ENCODE data around the gene SEMA3F.

Gene SEMA3F

GRCh38 chr3:50205413-50206276, 50.5 kb downstream of the SEMA3F start:
- Histone ChIP-seq H3K4me3 (replicated peaks; ENCODE audit: insufficient read depth, low read length) (no peak overlapping the region), H3K27me3 (ENCODE audit: insufficient read depth, poor library complexity, severe bottlenecking) (peaks cover 46% of the 10 kb centered on the region)

GRCh38 chr3:50207359-50208042, 52.4 kb downstream of the SEMA3F start:
- H3K27me3 ChIP-seq (ENCODE audit: insufficient read depth, poor library complexity, severe bottlenecking), result peaks cover 40% of the 10 kb centered on the region
- DNase-seq (ENCODE audit: low read depth in 1 of 2, low spot score in 1 of 2), result no peak
- no peak overlapping the region for H3K4me3 ChIP-seq (replicated peaks; ENCODE audit: insufficient read depth, low read length)
- no peak for TF ChIP-seq CTCF (IDR thresholded peaks at IDR 0.05; ENCODE audit: insufficient read depth, low read length)
- no peak for TF ChIP-seq SPI1 (IDR thresholded peaks at IDR 0.05; ENCODE audit: borderline replicate concordance, low read depth)
- TF ChIP-seq, protein P1, sequence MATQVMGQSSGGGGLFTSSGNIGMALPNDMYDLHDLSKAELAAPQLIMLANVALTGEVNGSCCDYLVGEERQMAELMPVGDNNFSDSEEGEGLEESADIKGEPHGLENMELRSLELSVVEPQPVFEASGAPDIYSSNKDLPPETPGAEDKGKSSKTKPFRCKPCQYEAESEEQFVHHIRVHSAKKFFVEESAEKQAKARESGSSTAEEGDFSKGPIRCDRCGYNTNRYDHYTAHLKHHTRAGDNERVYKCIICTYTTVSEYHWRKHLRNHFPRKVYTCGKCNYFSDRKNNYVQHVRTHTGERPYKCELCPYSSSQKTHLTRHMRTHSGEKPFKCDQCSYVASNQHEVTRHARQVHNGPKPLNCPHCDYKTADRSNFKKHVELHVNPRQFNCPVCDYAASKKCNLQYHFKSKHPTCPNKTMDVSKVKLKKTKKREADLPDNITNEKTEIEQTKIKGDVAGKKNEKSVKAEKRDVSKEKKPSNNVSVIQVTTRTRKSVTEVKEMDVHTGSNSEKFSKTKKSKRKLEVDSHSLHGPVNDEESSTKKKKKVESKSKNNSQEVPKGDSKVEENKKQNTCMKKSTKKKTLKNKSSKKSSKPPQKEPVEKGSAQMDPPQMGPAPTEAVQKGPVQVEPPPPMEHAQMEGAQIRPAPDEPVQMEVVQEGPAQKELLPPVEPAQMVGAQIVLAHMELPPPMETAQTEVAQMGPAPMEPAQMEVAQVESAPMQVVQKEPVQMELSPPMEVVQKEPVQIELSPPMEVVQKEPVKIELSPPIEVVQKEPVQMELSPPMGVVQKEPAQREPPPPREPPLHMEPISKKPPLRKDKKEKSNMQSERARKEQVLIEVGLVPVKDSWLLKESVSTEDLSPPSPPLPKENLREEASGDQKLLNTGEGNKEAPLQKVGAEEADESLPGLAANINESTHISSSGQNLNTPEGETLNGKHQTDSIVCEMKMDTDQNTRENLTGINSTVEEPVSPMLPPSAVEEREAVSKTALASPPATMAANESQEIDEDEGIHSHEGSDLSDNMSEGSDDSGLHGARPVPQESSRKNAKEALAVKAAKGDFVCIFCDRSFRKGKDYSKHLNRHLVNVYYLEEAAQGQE (IDR thresholded peaks at IDR 0.05; ENCODE audit: insufficient replicate concordance, low read depth), result no peak
- TF ChIP-seq GABPA (IDR thresholded peaks at IDR 0.05; ENCODE audit: low read depth), result no peak
- TF ChIP-seq POLR2AphosphoS5 (IDR thresholded peaks at IDR 0.05; ENCODE audit: low read depth), result no peak
- H3K27ac ChIP-seq (replicated peaks), result no peak overlapping the region

More at GRCh38 chr3:50205413-50206276, 50.5 kb downstream of the SEMA3F start:
- TF ChIP-seq, protein P1 (IDR thresholded peaks at IDR 0.05; ENCODE audit: insufficient replicate concordance, low read depth), result no peak
- TF ChIP-seq SPI1 (IDR thresholded peaks at IDR 0.05; ENCODE audit: borderline replicate concordance, low read depth), result no peak
- TF ChIP-seq GABPA (IDR thresholded peaks at IDR 0.05; ENCODE audit: low read depth), result no peak
- TF ChIP-seq CTCF (IDR thresholded peaks at IDR 0.05; ENCODE audit: insufficient read depth, low read length), result no peak
- no peak for TF ChIP-seq POLR2AphosphoS5 (IDR thresholded peaks at IDR 0.05; ENCODE audit: low read depth)
- H3K27ac ChIP-seq (replicated peaks), result no peak overlapping the region
- peak in 1 of 2 experiments; percentile 44 for DNase-seq (ENCODE audit: low read depth in 1 of 2, low spot score in 1 of 2)

DNA sequence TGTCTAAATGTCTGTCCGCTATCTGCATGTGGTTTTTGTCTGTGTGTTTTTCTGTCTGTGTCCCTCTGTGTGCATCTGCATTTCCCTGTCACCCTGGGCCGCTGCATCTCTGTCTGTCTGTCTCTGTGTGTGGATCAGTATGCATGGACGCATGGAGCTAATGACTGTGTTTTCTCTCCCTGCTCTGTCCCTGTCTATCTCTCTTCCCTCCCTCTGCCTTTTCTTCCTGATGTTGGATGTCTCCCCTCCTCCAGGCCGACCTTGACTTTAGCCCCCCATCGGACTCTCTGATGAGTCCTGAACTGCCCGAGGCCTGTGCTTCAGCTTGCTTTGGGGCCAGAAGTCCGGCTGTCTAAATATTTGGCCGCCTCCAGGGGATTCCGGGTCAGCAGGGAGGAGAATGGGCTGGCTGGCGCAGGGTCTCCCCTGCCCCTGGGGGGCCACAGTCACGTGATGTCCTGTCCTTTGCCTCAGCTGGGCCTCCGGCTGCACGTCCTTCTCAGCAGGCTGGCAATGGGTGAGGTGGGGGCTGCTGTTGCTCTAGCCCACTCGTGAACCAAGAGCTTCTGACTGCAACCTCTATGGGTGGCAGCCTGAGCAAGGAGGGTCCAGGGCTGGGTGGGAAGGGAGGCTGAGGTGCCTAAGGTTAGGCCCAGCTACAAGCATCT, 53.7 kb downstream of the SEMA3F start:
- TF ChIP-seq POLR2AphosphoS5 (IDR thresholded peaks at IDR 0.05; ENCODE audit: low read depth) (no peak), CTCF (IDR thresholded peaks at IDR 0.05; ENCODE audit: insufficient read depth, low read length) (no peak), SPI1 (IDR thresholded peaks at IDR 0.05; ENCODE audit: borderline replicate concordance, low read depth) (no peak), GABPA (IDR thresholded peaks at IDR 0.05; ENCODE audit: low read depth) (no peak)
- TF ChIP-seq, protein P1 (IDR thresholded peaks at IDR 0.05; ENCODE audit: insufficient replicate concordance, low read depth), result no peak
- no peak for DNase-seq (ENCODE audit: low read depth in 1 of 2, low spot score in 1 of 2)
- H3K27ac ChIP-seq (replicated peaks), result no peak overlapping the region
- H3K27me3 ChIP-seq (ENCODE audit: insufficient read depth, poor library complexity, severe bottlenecking), result peaks cover 27% of the 10 kb centered on the region
- H3K4me3 ChIP-seq (replicated peaks; ENCODE audit: insufficient read depth, low read length), result no peak overlapping the region
